ENCODE data around the gene SPTBN1.

- TF ChIP-seq LEF1 (IDR thresholded peaks at IDR 0.05; ENCODE audit: borderline replicate concordance) = no peak
- no peak for TF ChIP-seq HDGF (IDR thresholded peaks at IDR 0.05; ENCODE audit: borderline replicate concordance)
- no peak for TF ChIP-seq BHLHE40 (IDR thresholded peaks at IDR 0.05; ENCODE audit: borderline replicate concordance)
- TF ChIP-seq CTBP1 (IDR thresholded peaks at IDR 0.05; ENCODE audit: borderline replicate concordance) = no peak
- no peak for TF ChIP-seq SUZ12 (IDR thresholded peaks at IDR 0.05)
- no peak for TF ChIP-seq ELF4 (IDR thresholded peaks at IDR 0.05)
Measured at GRCh38 chr2:54667266-54667639, 211.1 kb downstream of the SPTBN1 start.

Data from HEK293T (cell line).